Skeletal muscle satellite cell (primary cell): ENCODE measurements around the gene FLG2. TPM values are rescaled to one million over a fixed set of nuclear protein-coding genes. Genes with fewer than 3 reads are reported as not detected.
"Not testable (repeated sequence)": the region's sequence is repeated elsewhere in the genome, so short reads cannot be mapped to it uniquely, and the experiment has no call there.

Source experiments
- H3K27me3 ChIP-seq: 2 replicates; pipeline ENCODE4 v1.7.0; 2013; ENCODE audit warnings: low read length; ENCODE audit not compliant: control insufficient read depth, insufficient read depth
- H3K36me3 ChIP-seq: 2 replicates; pipeline ENCODE4 v1.7.0; 2013; ENCODE audit warnings: mild to moderate bottlenecking, control low read depth, low read length; ENCODE audit not compliant: insufficient read depth
- H3K4me1 ChIP-seq: 2 replicates; pipeline ENCODE4 v1.7.0; 2013; ENCODE audit warnings: low read length; ENCODE audit not compliant: control insufficient read depth, insufficient read depth
- H3K4me2 ChIP-seq: 2 replicates; pipeline ENCODE4 v1.7.0; 2013; ENCODE audit warnings: mild to moderate bottlenecking, low read length
- H3K4me3 ChIP-seq: 2 replicates; pipeline ENCODE4 v1.7.0; 2013; ENCODE audit warnings: low read length
- H3K9ac ChIP-seq: 2 replicates; pipeline ENCODE4 v1.7.0; 2013; ENCODE audit warnings: mild to moderate bottlenecking, low read depth, low read length, moderate library complexity
- H3K9me3 ChIP-seq: replicated peaks from 2 replicates; pipeline ENCODE4 v1.7.0; 2013; ENCODE audit warnings: mild to moderate bottlenecking, control low read depth, low read length
- small RNA-seq: library from RNA; depleted of rRNA; stranded (forward); fragments of <200 nt; gene quantifications from one replicate; pipeline ENCODE3, GENCODE V24; 2012

Gene FLG2

DNA sequence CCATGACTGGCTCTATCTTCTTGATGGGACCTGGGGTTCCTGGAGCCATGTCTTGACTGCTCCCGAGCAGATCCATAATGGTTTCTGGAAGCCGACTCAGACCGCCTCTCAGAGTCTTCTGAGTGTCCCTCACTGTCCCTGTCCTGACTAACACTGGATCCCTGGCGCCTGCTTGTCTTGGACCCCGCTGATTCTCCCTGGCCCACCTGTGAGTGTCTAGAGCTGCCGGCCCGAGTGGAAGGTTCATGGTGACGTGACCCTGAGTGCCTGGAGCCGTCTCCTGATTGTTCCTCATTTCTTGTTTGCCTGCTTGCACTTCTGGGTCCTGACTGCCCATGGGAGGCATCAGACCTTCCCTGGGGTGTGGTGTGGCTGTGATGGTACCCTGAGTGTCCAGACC lies 49.9 kb downstream of the FLG2 start:
- Histone ChIP-seq H3K4me1 (no peaks in the 10 kb centered on the region), H3K9ac (no peak overlapping the region), H3K27me3 (no peaks in the 10 kb centered on the region), H3K4me2 (no peak overlapping the region), H3K36me3 (no peaks in the 10 kb centered on the region), H3K9me3 (no peaks in the 10 kb centered on the region), H3K4me3 (no peak overlapping the region)

GRCh38 chr1:152309320-152309901 lies 50.4 kb downstream of the FLG2 start:
- not testable (repeated sequence) for H3K4me2 ChIP-seq, H3K4me1 ChIP-seq, H3K9ac ChIP-seq, H3K9me3 ChIP-seq, H3K4me3 ChIP-seq, H3K27me3 ChIP-seq, H3K36me3 ChIP-seq

DNA sequence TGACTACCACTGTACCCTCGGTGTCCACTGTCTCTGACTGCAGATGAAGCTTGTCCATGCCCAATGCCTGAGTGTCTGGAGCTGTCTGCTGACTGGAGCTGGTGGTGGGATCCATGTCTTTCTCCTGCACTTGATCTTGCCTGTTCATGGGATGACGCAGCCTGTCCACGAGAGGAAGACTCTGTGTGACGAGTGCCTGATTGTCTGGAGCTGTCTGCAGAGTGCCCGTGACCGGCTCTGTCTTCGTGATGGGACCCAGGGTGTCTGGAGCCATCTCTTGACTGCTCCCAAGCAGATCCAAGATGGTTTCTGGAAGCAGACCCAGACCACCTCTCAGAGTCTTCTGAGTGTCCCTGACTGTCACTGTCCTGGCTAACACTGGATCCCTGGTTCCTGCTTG lies 51.0 kb downstream of the FLG2 start:
- H3K27me3 ChIP-seq, H3K9ac ChIP-seq, H3K36me3 ChIP-seq, H3K4me3 ChIP-seq, H3K4me1 ChIP-seq, H3K9me3 ChIP-seq, H3K4me2 ChIP-seq: not testable (repeated sequence)

DNA sequence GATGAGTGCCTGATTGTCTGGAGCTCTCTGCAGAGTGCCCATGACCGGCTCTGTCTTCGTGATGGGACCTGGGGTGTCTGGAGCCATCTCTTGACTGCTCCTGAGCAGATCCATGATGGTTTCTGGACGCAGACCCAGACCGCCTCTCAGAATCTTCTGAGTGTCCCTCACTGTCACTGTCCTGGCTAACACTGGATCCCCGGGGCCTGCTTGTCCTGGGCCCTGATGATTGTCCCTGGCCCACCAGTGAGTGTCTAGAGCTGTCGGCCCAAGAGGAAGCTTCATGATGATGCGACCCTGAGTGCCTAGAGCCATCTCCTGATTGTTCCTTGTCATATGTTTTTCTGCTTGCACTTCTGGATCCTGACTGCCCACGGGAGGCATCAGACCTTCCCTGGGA lies 51.8 kb downstream of the FLG2 start:
- not testable (repeated sequence) for H3K36me3 ChIP-seq, H3K9me3 ChIP-seq, H3K9ac ChIP-seq, H3K4me3 ChIP-seq, H3K27me3 ChIP-seq, H3K4me1 ChIP-seq, H3K4me2 ChIP-seq

DNA sequence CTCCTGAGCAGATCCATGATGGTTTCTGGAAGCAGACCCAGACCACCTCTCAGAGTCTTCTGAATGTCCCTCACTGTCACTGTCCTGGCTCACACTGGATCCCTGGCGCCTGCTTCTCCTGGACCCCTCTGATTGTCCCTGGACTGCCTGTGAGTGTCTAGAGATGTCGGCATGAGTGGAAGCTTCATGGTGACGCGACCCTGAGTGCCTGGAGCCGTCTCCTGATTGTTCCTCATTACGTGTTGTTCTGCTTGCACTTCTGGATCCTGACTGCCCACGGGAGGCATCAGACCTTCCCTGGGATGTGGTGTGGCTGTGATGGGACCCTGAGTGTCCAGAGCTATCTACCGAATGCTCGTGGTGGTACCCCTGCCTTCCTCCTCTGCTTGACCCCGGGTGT lies 53.7 kb downstream of the FLG2 start:
- H3K4me2 ChIP-seq, H3K9me3 ChIP-seq, H3K27me3 ChIP-seq, H3K4me1 ChIP-seq, H3K4me3 ChIP-seq, H3K36me3 ChIP-seq, H3K9ac ChIP-seq: not testable (repeated sequence)

- H3K4me2 ChIP-seq, H3K36me3 ChIP-seq, H3K9ac ChIP-seq, H3K9me3 ChIP-seq, H3K4me1 ChIP-seq, H3K27me3 ChIP-seq, H3K4me3 ChIP-seq: not testable (repeated sequence)
Observed at GRCh38 chr1:152304773-152305172, 55.0 kb downstream of the FLG2 start.

DNA sequence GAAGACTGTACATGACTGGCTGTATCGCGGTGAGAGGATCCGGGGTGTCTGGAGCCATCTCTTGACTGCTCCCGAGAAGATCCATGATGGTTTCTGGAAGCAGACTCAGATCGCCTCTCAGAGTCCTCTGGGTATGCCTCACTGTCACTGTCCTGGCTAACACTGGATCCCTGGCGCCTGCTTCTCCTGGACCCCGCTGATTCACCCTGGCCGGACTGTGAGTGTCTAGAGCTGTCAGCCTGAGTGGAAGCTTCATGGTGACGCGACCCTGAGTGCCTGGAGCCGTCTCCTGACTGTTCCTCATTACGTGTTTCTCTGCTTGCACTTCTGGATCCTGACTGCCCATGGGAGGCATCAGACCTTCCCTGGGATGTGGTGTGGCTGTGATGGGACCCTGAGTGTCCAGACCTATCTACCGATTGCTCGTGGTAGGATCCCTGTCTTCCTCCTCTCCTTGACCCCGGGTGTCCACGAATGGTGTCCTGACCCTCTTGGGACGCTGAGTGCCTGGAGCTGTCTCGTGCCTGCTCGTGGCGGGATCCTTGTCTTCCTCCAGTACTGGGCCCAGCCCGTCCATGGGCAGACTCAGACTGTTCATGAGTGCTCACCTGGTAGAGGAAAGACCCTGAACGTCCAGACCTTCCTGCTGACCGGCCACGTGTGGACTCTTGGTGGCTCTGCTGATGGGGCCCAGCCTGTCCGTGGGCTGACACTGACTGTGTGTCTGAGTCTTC lies 56.5 kb downstream of the FLG2 start:
- H3K4me2 ChIP-seq, H3K9me3 ChIP-seq, H3K36me3 ChIP-seq, H3K4me1 ChIP-seq, H3K27me3 ChIP-seq, H3K9ac ChIP-seq, H3K4me3 ChIP-seq: not testable (repeated sequence)

Small RNA genes lying within 50 kb of the gene (small RNA-seq; reads per million reads assigned to genes)
- gene HMGN3P1: not detected
